Transverse colon (tissue), 4 donors: ENCODE results near the gene FOLR3. TPM values are rescaled to one million over a fixed set of nuclear protein-coding genes. Genes with fewer than 3 reads are reported as not detected.

Experiments used
- DNase-seq: peaks from one replicate; pipeline ENCODE4 v3.0.0-alpha.2; 2019
- H3K27ac ChIP-seq, 4 donors: fragments of 200-600 bp; sonication (generic); 2 replicates each; pipeline ENCODE4 v1.5.1; 2016 to 2018; ENCODE audit warnings: inconsistent platforms in 4 of 4
- H3K27me3 ChIP-seq: fragments of 200-600 bp; sonication (generic); 2 replicates; pipeline ENCODE4 v1.5.1; 2017; ENCODE audit warnings: inconsistent platforms
- H3K36me3 ChIP-seq, 4 donors: fragments of 200-600 bp; sonication (generic); 2 replicates each; pipeline ENCODE4 v1.5.1; 2017 to 2019; ENCODE audit warnings: inconsistent platforms in 4 of 4
- H3K4me1 ChIP-seq, 4 donors: fragments of 200-600 bp; sonication (generic); 2 replicates each; pipeline ENCODE4 v1.5.1; 2017 to 2020; ENCODE audit warnings: inconsistent platforms in 4 of 4
- H3K4me3 ChIP-seq, 4 donors: fragments of 200-600 bp; sonication (generic); 1 replicate in 1 of 4; 2 replicates in 3 of 4; pipeline versions ENCODE4 v1.5.1 to v1.6.1; 2017 to 2019; ENCODE audit warnings: inconsistent platforms in 4 of 4
- H3K9me3 ChIP-seq, 2 donors: fragments of 200-600 bp; sonication (generic); 2 replicates each; pipeline ENCODE4 v1.5.1; 2017 to 2019; ENCODE audit warnings: inconsistent platforms in 2 of 2
- EP300 ChIP-seq: sonication (generic); formaldehyde crosslinking; IDR thresholded peaks from one replicate; pipeline ENCODE4 v1.6.1; 2017; ENCODE audit warnings: antibody characterized with exemption, low read depth
- POLR2A ChIP-seq: fragments of 450-650 bp; IDR thresholded peaks from one replicate; pipeline ENCODE4 v1.6.1; 2016; ENCODE audit warnings: antibody characterized with exemption, mild to moderate bottlenecking, moderate library complexity
- POLR2AphosphoS5 ChIP-seq, 3 donors: sonication (generic); formaldehyde crosslinking; IDR thresholded peaks; one replicate each; pipeline ENCODE4 v1.6.1; 2016; ENCODE audit warnings: antibody characterized with exemption in 3 of 3
- WGBS, 2 donors: methylation state at CpG; one replicate each; pipeline ENCODE4 v1.1.5; 2018; ENCODE audit warnings: low coverage in 1 of 2; 5-methylcytosine and 5-hydroxymethylcytosine counted together
- in situ Hi-C, 4 donors: fragments of 200-750 bp; cut with MboI; loops; one replicate each; pipeline versions ENCODE4 v1.15.0 to v1.15.1; 2017; ENCODE audit warnings: low sequenced_read_pairs in 3 of 4, low pct_ligation_motif_present in 1 of 4, low pct_unique_long_range_greater_than_20kb in 1 of 4
- intact Hi-C: fragments of 100-400 bp; cut with DNase I; formaldehyde crosslinking; loops from one replicate; pipeline ENCODE4 v1.15.1; 2023; ENCODE audit warnings: low total_unique reads
- total RNA-seq, 4 donors: library from RNA; depleted of rRNA; stranded (reverse); fragments of >200 nt; gene quantifications; one replicate each; pipeline ENCODE4 v1.1.0, GENCODE V29; 2016
- TF ChIP-seq, protein P1 (sequence below), 5 experiments: fragments of 200-600 bp in 3 of 5; fragments of 450-650 bp in 2 of 5; sonication (generic) in 3 of 5; IDR thresholded peaks; 1 replicate in 2 of 5; 2 replicates in 3 of 5; pipeline ENCODE4 v1.5.1; 2016 to 2017; ENCODE audit warnings: antibody characterized with exemption in 5 of 5, inconsistent platforms in 3 of 5, mild to moderate bottlenecking in 2 of 5, moderate library complexity in 1 of 5

Gene FOLR3
- total RNA-seq, 4 donors from 2014 or later: not detected

DNA sequence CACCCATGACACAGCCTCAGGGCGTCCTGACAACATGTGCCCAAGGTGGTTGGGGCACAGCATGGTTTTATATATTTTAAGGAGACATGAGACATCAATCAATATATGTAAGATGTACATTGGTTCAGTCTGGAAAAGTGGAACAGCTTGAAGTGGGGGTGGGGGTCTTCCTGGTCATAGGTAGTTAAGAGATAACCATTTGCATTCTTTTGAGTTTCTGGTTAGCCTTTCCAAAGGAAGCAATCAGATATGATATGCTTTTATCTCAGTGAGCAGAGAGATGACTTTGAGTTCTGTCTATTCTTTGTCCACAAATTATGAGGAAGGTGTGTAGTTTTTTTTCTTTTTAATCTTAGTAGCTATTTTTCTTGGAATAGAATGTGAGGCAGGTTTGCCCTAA is 12.9 kb upstream of the FOLR3 start:
- Histone ChIP-seq H3K36me3 (no peaks in the 10 kb centered on the region), H3K27me3 (no peaks in the 10 kb centered on the region), H3K9me3 (no peaks in the 10 kb centered on the region), H3K4me3 (no peak overlapping the region), H3K4me1 (no peaks in the 10 kb centered on the region), H3K27ac (no peak overlapping the region)
- no peak for DNase-seq
- intact Hi-C loops (loop anchor here (10.0 kb wide), 1 partner anchor 548 kb away; no protein-coding TSS in a partner anchor), in situ Hi-C loops (no loop called here)
- TF ChIP-seq POLR2AphosphoS5 (IDR thresholded peaks at IDR 0.05) (no peak), EP300 (no peak), POLR2A (no peak)
- TF ChIP-seq, protein P1, sequence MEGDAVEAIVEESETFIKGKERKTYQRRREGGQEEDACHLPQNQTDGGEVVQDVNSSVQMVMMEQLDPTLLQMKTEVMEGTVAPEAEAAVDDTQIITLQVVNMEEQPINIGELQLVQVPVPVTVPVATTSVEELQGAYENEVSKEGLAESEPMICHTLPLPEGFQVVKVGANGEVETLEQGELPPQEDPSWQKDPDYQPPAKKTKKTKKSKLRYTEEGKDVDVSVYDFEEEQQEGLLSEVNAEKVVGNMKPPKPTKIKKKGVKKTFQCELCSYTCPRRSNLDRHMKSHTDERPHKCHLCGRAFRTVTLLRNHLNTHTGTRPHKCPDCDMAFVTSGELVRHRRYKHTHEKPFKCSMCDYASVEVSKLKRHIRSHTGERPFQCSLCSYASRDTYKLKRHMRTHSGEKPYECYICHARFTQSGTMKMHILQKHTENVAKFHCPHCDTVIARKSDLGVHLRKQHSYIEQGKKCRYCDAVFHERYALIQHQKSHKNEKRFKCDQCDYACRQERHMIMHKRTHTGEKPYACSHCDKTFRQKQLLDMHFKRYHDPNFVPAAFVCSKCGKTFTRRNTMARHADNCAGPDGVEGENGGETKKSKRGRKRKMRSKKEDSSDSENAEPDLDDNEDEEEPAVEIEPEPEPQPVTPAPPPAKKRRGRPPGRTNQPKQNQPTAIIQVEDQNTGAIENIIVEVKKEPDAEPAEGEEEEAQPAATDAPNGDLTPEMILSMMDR (IDR thresholded peaks at IDR 0.05): no peak
- WGBS, 2 donors: 86 to 96% methylated on average over 1 of the region's 1 CpG

DNA sequence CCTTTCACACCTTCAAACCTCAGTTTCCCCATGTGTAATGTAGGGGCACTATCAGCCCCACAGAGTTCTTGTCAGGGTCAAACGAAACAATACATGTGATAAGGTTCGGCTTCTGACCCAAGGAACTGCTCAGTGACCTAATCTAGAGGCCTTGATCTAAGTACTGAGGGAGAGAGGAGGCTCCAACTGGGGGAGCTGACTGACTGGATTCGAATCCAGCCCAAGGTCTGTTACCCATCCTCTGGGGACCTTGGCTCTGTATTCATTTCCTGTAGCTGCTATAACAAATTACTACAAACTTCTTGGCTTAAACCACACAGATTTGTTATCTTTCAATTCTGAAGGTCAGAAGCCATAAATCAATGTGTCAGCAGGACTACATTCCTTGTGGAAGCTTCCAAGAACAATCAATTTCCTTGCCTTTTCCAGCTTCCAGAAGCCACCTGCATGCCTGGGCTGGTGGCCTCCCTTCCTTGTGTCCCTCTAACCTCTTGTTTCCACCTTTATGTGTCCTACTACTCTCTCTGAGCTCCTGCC is 12.3 kb upstream of the FOLR3 start:
- H3K4me3 ChIP-seq: no peak overlapping the region
- in situ Hi-C loops: no loop called here
- no peak overlapping the region for H3K27ac ChIP-seq
- H3K27me3 ChIP-seq: no peaks in the 10 kb centered on the region
- intact Hi-C loops: loop anchor here (10.0 kb wide), 1 partner anchor 548 kb away; no protein-coding TSS in a partner anchor
- no peaks in the 10 kb centered on the region for H3K9me3 ChIP-seq
- H3K36me3 ChIP-seq: no peaks in the 10 kb centered on the region
- DNase-seq: no peak
- 77% methylated on average over 3 of the region's 3 CpGs; no CpG with 5 or more reads in 1 of the 2 donors for WGBS, 2 donors
- H3K4me1 ChIP-seq: no peaks in the 10 kb centered on the region
- TF ChIP-seq POLR2AphosphoS5 (IDR thresholded peaks at IDR 0.05) (no peak), POLR2A (no peak), EP300 (no peak)
- TF ChIP-seq, protein P1 (IDR thresholded peaks at IDR 0.05): no peak

DNA sequence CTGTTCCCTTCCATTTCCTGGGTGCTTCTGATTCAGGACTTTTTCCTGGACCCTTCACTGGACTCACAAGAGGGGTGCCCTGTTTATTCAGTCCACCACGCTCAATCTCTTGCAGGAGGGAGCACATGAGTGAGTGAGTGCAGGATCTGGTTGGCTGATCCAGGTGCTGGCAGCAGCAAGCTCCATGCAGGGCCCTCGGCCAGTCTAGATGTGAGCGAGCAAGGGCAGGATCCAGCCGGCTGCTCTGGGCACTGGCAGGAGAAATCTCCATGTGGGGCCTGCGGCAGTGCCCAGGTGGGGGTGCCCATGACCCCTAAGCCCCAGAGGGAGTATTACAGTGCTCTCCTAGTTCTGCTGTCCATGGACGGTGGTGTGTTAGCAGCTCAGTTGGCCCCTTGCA is 11.5 kb upstream of the FOLR3 start:
- H3K27me3 ChIP-seq: no peaks in the 10 kb centered on the region
- TF ChIP-seq POLR2AphosphoS5 (IDR thresholded peaks at IDR 0.05): no peak
- TF ChIP-seq, protein P1 (IDR thresholded peaks at IDR 0.05): no peak
- TF ChIP-seq POLR2A: no peak
- no peak for TF ChIP-seq EP300
- no peaks in the 10 kb centered on the region for H3K9me3 ChIP-seq
- H3K27ac ChIP-seq: no peak overlapping the region
- 83% methylated on average over 6 of the region's 6 CpGs; no CpG with 5 or more reads in 1 of the 2 donors for WGBS, 2 donors
- in situ Hi-C loops: no loop called here
- H3K4me3 ChIP-seq: no peak overlapping the region
- no peaks in the 10 kb centered on the region for H3K36me3 ChIP-seq
- no peaks in the 10 kb centered on the region for H3K4me1 ChIP-seq
- DNase-seq: no peak
- intact Hi-C loops: loop anchor here (10.0 kb wide), 1 partner anchor 549 kb away; no protein-coding TSS in a partner anchor

DNA sequence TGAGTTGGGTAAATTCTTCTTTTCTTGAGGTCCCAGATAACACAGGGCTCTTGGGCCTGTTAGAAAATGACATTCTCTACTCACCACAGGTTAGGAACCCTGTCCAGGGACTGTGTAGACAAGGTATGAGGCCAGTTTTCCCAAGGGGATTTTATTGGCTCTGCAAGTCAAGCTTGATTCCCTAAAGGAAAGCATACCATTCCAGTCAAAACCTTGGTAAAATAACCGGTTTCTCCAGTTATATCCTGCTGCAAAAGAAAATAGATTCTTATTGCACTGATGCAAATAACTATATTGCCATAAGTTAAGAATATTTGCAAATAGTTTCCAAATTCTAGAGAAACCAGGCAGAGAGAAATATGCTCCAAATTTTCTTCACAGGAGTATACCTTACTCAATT is 9.6 kb upstream of the FOLR3 start:
- Histone ChIP-seq H3K36me3 (no peaks in the 10 kb centered on the region), H3K9me3 (no peaks in the 10 kb centered on the region), H3K27me3 (no peaks in the 10 kb centered on the region), H3K4me1 (no peaks in the 10 kb centered on the region), H3K27ac (no peak overlapping the region), H3K4me3 (no peak overlapping the region)
- WGBS, 2 donors: 40 to 52% methylated on average over 1 of the region's 1 CpG
- TF ChIP-seq POLR2AphosphoS5 (IDR thresholded peaks at IDR 0.05) (no peak), POLR2A (no peak)
- TF ChIP-seq, protein P1 (IDR thresholded peaks at IDR 0.05): no peak
- intact Hi-C loops (loop anchor here (10.0 kb wide), 1 partner anchor 551 kb away; no protein-coding TSS in a partner anchor), in situ Hi-C loops (no loop called here)
- DNase-seq: no peak
